K562 (cell line): ENCODE data around the gene DCAF6. TPM values are rescaled to one million over a fixed set of nuclear protein-coding genes. Genes with fewer than 3 reads are reported as not detected.

Source experiments
- ATAC-seq: fragments of 200-7000 bp; cut with Tn5 transposase; 3 replicates; pipeline ENCODE4 v1.9.1; 2020; ENCODE audit warnings: moderate library complexity
- BruUV-seq: library from RNA; stranded (reverse); fragments of 400-500 nt; replicated peaks from 2 replicates; lab custom pipeline; 2021; lab: Mats Ljungman, UMichigan
- CTCF ChIA-PET: fragments of 300-600 bp; formaldehyde crosslinking; extraction: SDS; loops from one replicate; lab custom pipeline; 2021; ENCODE audit warnings: low intra/inter-chr PET ratio; lab: Yijun Ruan, JAX
- POLR2A ChIA-PET: fragments of 300-600, 350-650 bp; sonication (Branson Sonifier 250); formaldehyde crosslinking; extraction: SDS; loops from one replicate; lab custom pipeline; 2021; ENCODE audit warnings: antibody characterized with exemption, inconsistent platforms; lab: Yijun Ruan, JAX
- DNase-seq, 4 experiments: peaks; one replicate each; pipeline versions ENCODE4 v3.0.0 to v3.0.0-alpha.2; 2011 to 2018; ENCODE audit warnings: low spot score in 3 of 4, mixed read lengths in 3 of 4; ENCODE audit errors: extremely low read depth in 1 of 4
- FAIRE-seq: peaks from 2 replicates; lab custom pipeline; 2011; peaks lifted over from hg19 to GRCh38; lab: Jason Lieb, UNC
- H2AFZ ChIP-seq: 2 replicates; pipeline ENCODE4 v1.6.0; 2011; ENCODE audit warnings: low read depth, low read length, control low read depth, inconsistent platforms
- H3K27ac ChIP-seq: fragments of 200-600 bp; 3 replicates; pipeline ENCODE4 v1.8.0; 2011; ENCODE audit warnings: low read depth, mild to moderate bottlenecking, control low read depth, inconsistent platforms, low read length, moderate library complexity, mixed read lengths; ENCODE audit errors: extremely low read depth
- H3K27me3 ChIP-seq, 2 experiments: fragments of 300-600 bp in 1 of 2; 2 replicates in 1 of 2; 3 replicates in 1 of 2; pipeline versions ENCODE4 v1.6.0 to v1.8.0; 2011; ENCODE audit warnings: inconsistent platforms in 2 of 2, low read length in 2 of 2, mild to moderate bottlenecking in 1 of 2, mixed read lengths in 1 of 2, moderate library complexity in 1 of 2; ENCODE audit not compliant: control insufficient read depth in 2 of 2, insufficient read depth in 2 of 2
- H3K36me3 ChIP-seq: fragments of 300-600 bp; 3 replicates; pipeline ENCODE4 v1.8.0; 2011; ENCODE audit warnings: mild to moderate bottlenecking, low read length, inconsistent platforms; ENCODE audit not compliant: control insufficient read depth, insufficient read depth
- H3K4me1 ChIP-seq, 2 experiments: fragments of 200-600 bp in 1 of 2; replicated peaks in 1 of 2; 2 replicates in 1 of 2; 3 replicates in 1 of 2; pipeline versions ENCODE4 v1.5.1 to v1.8.0; 2011; ENCODE audit warnings: inconsistent platforms in 2 of 2, low read length in 2 of 2, mild to moderate bottlenecking in 1 of 2, mixed read lengths in 1 of 2, moderate library complexity in 1 of 2; ENCODE audit not compliant: control insufficient read depth in 2 of 2, insufficient read depth in 2 of 2
- H3K4me2 ChIP-seq: 2 replicates; pipeline ENCODE4 v1.6.1; 2011; ENCODE audit warnings: low read length, control low read depth, inconsistent platforms, mixed read lengths; ENCODE audit not compliant: insufficient read depth
- H3K4me3 ChIP-seq: fragments of 200-600 bp; sonication (generic), shearing (Covaris generic); 2 replicates; pipeline ENCODE4 v1.5.1; 2016; ENCODE audit warnings: control low read depth, inconsistent platforms
- H3K79me2 ChIP-seq: fragments of 200-600 bp; 3 replicates; pipeline ENCODE4 v1.8.0; 2011; ENCODE audit warnings: low read length, inconsistent platforms; ENCODE audit not compliant: control insufficient read depth, insufficient read depth
- H3K9ac ChIP-seq, 2 experiments: 2 replicates each; pipeline versions ENCODE4 v1.6.0 to v1.6.1; 2011; ENCODE audit warnings: low read depth in 2 of 2, low read length in 2 of 2, control low read depth in 1 of 2, inconsistent platforms in 1 of 2, mild to moderate bottlenecking in 1 of 2, mixed read lengths in 1 of 2; ENCODE audit not compliant: insufficient read depth in 1 of 2
- H3K9me1 ChIP-seq: one replicate; pipeline ENCODE4 v1.6.0; 2011; ENCODE audit warnings: inconsistent platforms, mild to moderate bottlenecking, low read length, moderate library complexity; ENCODE audit not compliant: control insufficient read depth, insufficient read depth
- H3K9me3 ChIP-seq: replicated peaks from 2 replicates; pipeline ENCODE4 v1.5.1; 2011; ENCODE audit warnings: low read depth, low read length, inconsistent platforms; ENCODE audit not compliant: control insufficient read depth, insufficient read depth
- H4K20me1 ChIP-seq: replicated peaks from 2 replicates; pipeline ENCODE4 v1.6.1; 2011; ENCODE audit warnings: low read length, inconsistent platforms, mixed read lengths; ENCODE audit not compliant: control insufficient read depth, insufficient read depth
- SMAD1 ChIP-seq: fragments of 150-350 bp; IDR thresholded peaks from 2 replicates; pipeline ENCODE4 v1.6.1; 2014; ENCODE audit warnings: low read length, low read depth; ENCODE audit not compliant: partially characterized antibody
- ZNF140 ChIP-seq: fragments of 250-450 bp; sonication (Bioruptor Pico); IDR thresholded peaks from 2 replicates; pipeline ENCODE4 v1.8.0; 2021; ENCODE audit warnings: moderate library complexity, mild to moderate bottlenecking, inconsistent platforms
- WGBS: fragments of 100-300 bp; shearing (Covaris generic); methylation state at CpG from one replicate; pipeline ENCODE4 v1.1.6; 2016; ENCODE audit warnings: low coverage, mixed read lengths; ENCODE audit not compliant: insufficient coverage; ENCODE audit errors: missing lambda C conversion rate; 5-methylcytosine and 5-hydroxymethylcytosine counted together
- in situ Hi-C: fragments of 300-500 bp; cut with MboI; formaldehyde crosslinking; loops from 4 replicates; pipeline ENCODE4 v1.15.0; 2018; ENCODE audit warnings: inconsistent platforms, mixed read lengths
- intact Hi-C: fragments of 100-400 bp; cut with micrococcal nuclease; formaldehyde crosslinking; loops from 2 replicates; pipeline ENCODE4 v1.14.2; 2022
- polyA plus RNA-seq, 8 experiments: library from polyadenylated mRNA; depleted of rRNA in 4 of 8; stranded (reverse) in 5 of 8; unstranded in 3 of 8; fragments of >200 nt; fragmentation: Nextera tagmentation in 2 of 8; fragmentation: Illumina TruSeq in 1 of 8; extraction: Ambion mirVana in 2 of 8; extraction: Trizol in 1 of 8; gene quantifications; 2 replicates each; pipeline versions ENCODE4 v1.2.1 to v1.2.3, GENCODE V29; 2011 to 2014; ENCODE audit warnings: inconsistent platforms in 1 of 8, missing spikeins in 1 of 8
- total RNA-seq, 7 experiments: library from RNA; depleted of rRNA in 6 of 7; stranded (reverse); fragments of >200 nt in 6 of 7; fragmentation: Illumina TruSeq in 2 of 7; extraction: Trizol in 2 of 7; gene quantifications; 2 replicates each; pipeline versions ENCODE4 v1.2.1 to v1.2.3, GENCODE V29; 2011 to 2021; ENCODE audit warnings: low replicate concordance in 1 of 7
- TF ChIP-seq, protein P1 (sequence below), 3 experiments: fragments of 200-800 bp in 1 of 3; sonication (Bioruptor generic) in 1 of 3; sonication (generic) in 1 of 3; formaldehyde crosslinking in 1 of 3; IDR thresholded peaks; 2 replicates each; pipeline versions ENCODE4 v1.6.1 to v1.8.0; 2016 to 2022; ENCODE audit warnings: mild to moderate bottlenecking in 2 of 3, missing compliant biosample characterization in 2 of 3, missing genetic modification characterization in 2 of 3, missing genetic modification reagents in 1 of 3
- TF ChIP-seq, protein P2 (sequence below): fragments of 450-650 bp; IDR thresholded peaks from 2 replicates; pipeline ENCODE4 v1.6.1; 2016; ENCODE audit warnings: borderline replicate concordance
- TF ChIP-seq, protein P3 (sequence below), 2 experiments: fragments of 450-650 bp in 1 of 2; IDR thresholded peaks; 2 replicates each; pipeline ENCODE4 v1.6.1; 2011 to 2017; ENCODE audit warnings: low read depth in 2 of 2, antibody characterized with exemption in 1 of 2, borderline replicate concordance in 1 of 2, low read length in 1 of 2, mild to moderate bottlenecking in 1 of 2, mixed read lengths in 1 of 2; ENCODE audit not compliant: control insufficient read depth in 1 of 2
- TF ChIP-seq, protein P4 (sequence below): fragments of 250-450 bp; sonication (Bioruptor Pico); IDR thresholded peaks from 2 replicates; pipeline ENCODE4 v1.5.0; 2021; ENCODE audit warnings: mild to moderate bottlenecking, borderline replicate concordance
- TF ChIP-seq, protein P5 (sequence below): fragments of 450-650 bp; conservative IDR thresholded peaks from 2 replicates; pipeline ENCODE4 v1.6.1; 2016; ENCODE audit warnings: missing genetic modification characterization, low read depth, mild to moderate bottlenecking, control low read depth, missing compliant biosample characterization

The DCAF6 gene
- total and polyA plus RNA-seq, 9 of the 15 experiments (the other 6 are each of a cell fraction or from before 2014, with no cell fraction given) = 19.1 to 102 (median 46.3) TPM

DNA sequence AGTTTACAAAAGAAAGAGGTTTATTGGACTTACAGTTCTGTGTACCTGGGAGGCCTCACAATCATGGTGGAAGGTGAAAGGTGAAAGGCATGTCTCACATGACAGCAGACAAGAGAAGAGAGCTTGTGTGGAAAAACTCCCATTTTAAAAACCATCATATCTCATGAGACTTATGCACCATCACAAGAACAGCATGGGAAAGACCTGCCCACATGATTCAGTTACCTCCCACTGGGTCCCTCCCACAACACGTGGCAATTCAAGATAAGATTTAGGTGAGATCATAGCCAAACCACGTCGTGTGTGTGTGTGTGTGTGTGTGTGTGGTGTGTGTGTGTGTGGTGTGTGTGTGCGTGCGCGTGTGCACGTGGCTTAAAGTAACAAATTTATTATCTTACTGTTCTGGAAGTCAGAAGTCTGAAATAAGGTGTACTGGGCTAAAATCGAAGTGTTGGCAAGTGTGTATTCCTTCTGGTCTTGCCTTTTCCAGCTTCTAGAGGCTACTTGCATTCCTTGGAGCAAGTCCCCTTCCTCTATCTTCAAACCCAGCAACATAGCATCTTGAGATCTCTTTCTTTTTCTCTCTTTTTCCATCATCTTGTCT is 48.5 kb downstream of the DCAF6 start:
- peak overlapping the region; percentile 75 for H3K27ac ChIP-seq
- H3K9ac ChIP-seq = peak overlapping the region in 1 of 2 experiments; percentile 50; a peak in 2 of 4 replicates
- intact Hi-C loops (loop anchor here (1.0 kb wide), 1 partner anchor 48 kb away; the partner anchor contains the start of gene MPC2), in situ Hi-C loops (no loop called here)
- ATAC-seq (peak; percentile 94), DNase-seq (peak in 3 of 4 experiments; percentile 22 to 92 (median 32)), FAIRE-seq (peak; percentile 97)
- peaks cover 33% of the 10 kb centered on the region for H3K36me3 ChIP-seq
- peaks cover 63% of the 10 kb centered on the region for H3K79me2 ChIP-seq
- H3K9me1 ChIP-seq = no peaks in the 10 kb centered on the region
- ChIA-PET POLR2A (interaction anchor here (0.5 to 1.4 kb wide), 3 partner anchors 9 to 455 kb away, joined by 3 to 5 read pairs (median 3); no protein-coding TSS in a partner anchor), CTCF (no interaction called here)
- no peaks in the 10 kb centered on the region for H3K9me3 ChIP-seq
- WGBS = 10% methylated on average over 8 of the region's 8 CpGs
- no peaks in the 10 kb centered on the region for H3K27me3 ChIP-seq
- H2AFZ ChIP-seq = peak overlapping the region; percentile 81
- no peaks in the 10 kb centered on the region for H4K20me1 ChIP-seq
- no TSS peak for BruUV-seq
- H3K4me3 ChIP-seq = no peak overlapping the region
- H3K4me2 ChIP-seq = peak overlapping the region; percentile 62
- H3K4me1 ChIP-seq = peaks cover 0 to 23% of the 10 kb centered on the region in 2 experiments; a peak in 3 of 5 replicates
- TF ChIP-seq, protein P1, sequence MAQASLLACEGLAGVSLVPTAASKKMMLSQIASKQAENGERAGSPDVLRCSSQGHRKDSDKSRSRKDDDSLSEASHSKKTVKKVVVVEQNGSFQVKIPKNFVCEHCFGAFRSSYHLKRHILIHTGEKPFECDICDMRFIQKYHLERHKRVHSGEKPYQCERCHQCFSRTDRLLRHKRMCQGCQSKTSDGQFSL (CRISPR knock-in tag; IDR thresholded peaks at IDR 0.05) = peak; percentile 18; the same call in 1 of the 2 replicates
- TF ChIP-seq, protein P1 (tag; IDR thresholded peaks at IDR 0.05) = no peak
- no peak for TF ChIP-seq SMAD1
- TF ChIP-seq, protein P2, sequence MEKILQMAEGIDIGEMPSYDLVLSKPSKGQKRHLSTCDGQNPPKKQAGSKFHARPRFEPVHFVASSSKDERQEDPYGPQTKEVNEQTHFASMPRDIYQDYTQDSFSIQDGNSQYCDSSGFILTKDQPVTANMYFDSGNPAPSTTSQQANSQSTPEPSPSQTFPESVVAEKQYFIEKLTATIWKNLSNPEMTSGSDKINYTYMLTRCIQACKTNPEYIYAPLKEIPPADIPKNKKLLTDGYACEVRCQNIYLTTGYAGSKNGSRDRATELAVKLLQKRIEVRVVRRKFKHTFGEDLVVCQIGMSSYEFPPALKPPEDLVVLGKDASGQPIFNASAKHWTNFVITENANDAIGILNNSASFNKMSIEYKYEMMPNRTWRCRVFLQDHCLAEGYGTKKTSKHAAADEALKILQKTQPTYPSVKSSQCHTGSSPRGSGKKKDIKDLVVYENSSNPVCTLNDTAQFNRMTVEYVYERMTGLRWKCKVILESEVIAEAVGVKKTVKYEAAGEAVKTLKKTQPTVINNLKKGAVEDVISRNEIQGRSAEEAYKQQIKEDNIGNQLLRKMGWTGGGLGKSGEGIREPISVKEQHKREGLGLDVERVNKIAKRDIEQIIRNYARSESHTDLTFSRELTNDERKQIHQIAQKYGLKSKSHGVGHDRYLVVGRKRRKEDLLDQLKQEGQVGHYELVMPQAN = peak; percentile 91; the same call in 1 of the 2 replicates
- TF ChIP-seq, protein P3, sequence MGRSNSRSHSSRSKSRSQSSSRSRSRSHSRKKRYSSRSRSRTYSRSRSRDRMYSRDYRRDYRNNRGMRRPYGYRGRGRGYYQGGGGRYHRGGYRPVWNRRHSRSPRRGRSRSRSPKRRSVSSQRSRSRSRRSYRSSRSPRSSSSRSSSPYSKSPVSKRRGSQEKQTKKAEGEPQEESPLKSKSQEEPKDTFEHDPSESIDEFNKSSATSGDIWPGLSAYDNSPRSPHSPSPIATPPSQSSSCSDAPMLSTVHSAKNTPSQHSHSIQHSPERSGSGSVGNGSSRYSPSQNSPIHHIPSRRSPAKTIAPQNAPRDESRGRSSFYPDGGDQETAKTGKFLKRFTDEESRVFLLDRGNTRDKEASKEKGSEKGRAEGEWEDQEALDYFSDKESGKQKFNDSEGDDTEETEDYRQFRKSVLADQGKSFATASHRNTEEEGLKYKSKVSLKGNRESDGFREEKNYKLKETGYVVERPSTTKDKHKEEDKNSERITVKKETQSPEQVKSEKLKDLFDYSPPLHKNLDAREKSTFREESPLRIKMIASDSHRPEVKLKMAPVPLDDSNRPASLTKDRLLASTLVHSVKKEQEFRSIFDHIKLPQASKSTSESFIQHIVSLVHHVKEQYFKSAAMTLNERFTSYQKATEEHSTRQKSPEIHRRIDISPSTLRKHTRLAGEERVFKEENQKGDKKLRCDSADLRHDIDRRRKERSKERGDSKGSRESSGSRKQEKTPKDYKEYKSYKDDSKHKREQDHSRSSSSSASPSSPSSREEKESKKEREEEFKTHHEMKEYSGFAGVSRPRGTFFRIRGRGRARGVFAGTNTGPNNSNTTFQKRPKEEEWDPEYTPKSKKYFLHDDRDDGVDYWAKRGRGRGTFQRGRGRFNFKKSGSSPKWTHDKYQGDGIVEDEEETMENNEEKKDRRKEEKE (IDR thresholded peaks at IDR 0.05; ENCODE audit: borderline replicate concordance in 1 of 2, control insufficient read depth in 1 of 2, low read depth in 2 of 2, low read length in 1 of 2) = peak in 1 of 2 experiments; percentile 72; a peak in 1 of 4 replicates
- TF ChIP-seq, protein P4, sequence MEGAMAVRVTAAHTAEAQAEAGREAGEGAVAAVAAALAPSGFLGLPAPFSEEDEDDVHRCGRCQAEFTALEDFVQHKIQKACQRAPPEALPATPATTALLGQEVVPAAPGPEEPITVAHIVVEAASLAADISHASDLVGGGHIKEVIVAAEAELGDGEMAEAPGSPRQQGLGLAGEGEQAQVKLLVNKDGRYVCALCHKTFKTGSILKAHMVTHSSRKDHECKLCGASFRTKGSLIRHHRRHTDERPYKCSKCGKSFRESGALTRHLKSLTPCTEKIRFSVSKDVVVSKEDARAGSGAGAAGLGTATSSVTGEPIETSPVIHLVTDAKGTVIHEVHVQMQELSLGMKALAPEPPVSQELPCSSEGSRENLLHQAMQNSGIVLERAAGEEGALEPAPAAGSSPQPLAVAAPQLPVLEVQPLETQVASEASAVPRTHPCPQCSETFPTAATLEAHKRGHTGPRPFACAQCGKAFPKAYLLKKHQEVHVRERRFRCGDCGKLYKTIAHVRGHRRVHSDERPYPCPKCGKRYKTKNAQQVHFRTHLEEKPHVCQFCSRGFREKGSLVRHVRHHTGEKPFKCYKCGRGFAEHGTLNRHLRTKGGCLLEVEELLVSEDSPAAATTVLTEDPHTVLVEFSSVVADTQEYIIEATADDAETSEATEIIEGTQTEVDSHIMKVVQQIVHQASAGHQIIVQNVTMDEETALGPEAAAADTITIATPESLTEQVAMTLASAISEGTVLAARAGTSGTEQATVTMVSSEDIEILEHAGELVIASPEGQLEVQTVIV = no peak
- TF ChIP-seq, protein P5, sequence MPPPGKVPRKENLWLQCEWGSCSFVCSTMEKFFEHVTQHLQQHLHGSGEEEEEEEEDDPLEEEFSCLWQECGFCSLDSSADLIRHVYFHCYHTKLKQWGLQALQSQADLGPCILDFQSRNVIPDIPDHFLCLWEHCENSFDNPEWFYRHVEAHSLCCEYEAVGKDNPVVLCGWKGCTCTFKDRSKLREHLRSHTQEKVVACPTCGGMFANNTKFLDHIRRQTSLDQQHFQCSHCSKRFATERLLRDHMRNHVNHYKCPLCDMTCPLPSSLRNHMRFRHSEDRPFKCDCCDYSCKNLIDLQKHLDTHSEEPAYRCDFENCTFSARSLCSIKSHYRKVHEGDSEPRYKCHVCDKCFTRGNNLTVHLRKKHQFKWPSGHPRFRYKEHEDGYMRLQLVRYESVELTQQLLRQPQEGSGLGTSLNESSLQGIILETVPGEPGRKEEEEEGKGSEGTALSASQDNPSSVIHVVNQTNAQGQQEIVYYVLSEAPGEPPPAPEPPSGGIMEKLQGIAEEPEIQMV (tag) = no peak
- no peak for TF ChIP-seq ZNF140 (CRISPR knock-in tag)
